WTC11 (cell line): ENCODE measurements around the gene APOA1.

Experiments
- ATF3 ChIP-seq: sonication (generic); formaldehyde crosslinking; conservative IDR thresholded peaks from 2 replicates; pipeline ENCODE4 v1.8.1; 2022; ENCODE audit warnings: mild to moderate bottlenecking, missing genetic modification reagents
- ATF6 ChIP-seq: sonication (generic); formaldehyde crosslinking; IDR thresholded peaks from 2 replicates; pipeline ENCODE4 v1.8.1; 2023; ENCODE audit warnings: mild to moderate bottlenecking, missing genetic modification reagents
- CTCF ChIP-seq: fragments of 200-600 bp; IDR thresholded peaks from 2 replicates; pipeline ENCODE4 v1.8.0; 2022; ENCODE audit warnings: antibody characterized with exemption
- ELF4 ChIP-seq: sonication (generic); formaldehyde crosslinking; IDR thresholded peaks from 2 replicates; pipeline ENCODE4 v1.8.1; 2022; ENCODE audit warnings: low read depth, mild to moderate bottlenecking, moderate library complexity, missing genetic modification reagents
- NR1H2 ChIP-seq: sonication (generic); formaldehyde crosslinking; IDR thresholded peaks from 2 replicates; pipeline ENCODE4 v1.9.0; 2021; ENCODE audit warnings: mild to moderate bottlenecking, moderate library complexity, missing genetic modification reagents
- PREB ChIP-seq: sonication (generic); formaldehyde crosslinking; IDR thresholded peaks from 2 replicates; pipeline ENCODE4 v1.8.1; 2022; ENCODE audit warnings: mild to moderate bottlenecking, missing genetic modification reagents, moderate library complexity, borderline replicate concordance
- SP1 ChIP-seq: sonication (generic); formaldehyde crosslinking; conservative IDR thresholded peaks from 2 replicates; pipeline ENCODE4 v1.8.1; 2022; ENCODE audit warnings: missing genetic modification reagents
- ZNF416 ChIP-seq: fragments of 250-450 bp; sonication (Bioruptor Pico); IDR thresholded peaks from 2 replicates; pipeline ENCODE4 v1.9.0; 2021; ENCODE audit warnings: mild to moderate bottlenecking, inconsistent platforms

GRCh38 chr11:116788975-116789374 lies 48.4 kb downstream of the APOA1 start:
- TF ChIP-seq ELF4 (CRISPR knock-in tag) = no peak
- TF ChIP-seq PREB = no peak
- TF ChIP-seq ZNF416 (CRISPR knock-in tag) = no peak
- no peak for TF ChIP-seq CTCF
- no peak for TF ChIP-seq ATF3 (CRISPR knock-in tag)
- no peak for TF ChIP-seq NR1H2 (CRISPR knock-in tag)
- TF ChIP-seq ATF6 = no peak
- no peak for TF ChIP-seq SP1 (CRISPR knock-in tag)
